Raji (cell line): ENCODE results near the gene WLS.

Experiments
- POLR2A ChIP-seq: IDR thresholded peaks from 2 replicates; pipeline ENCODE4 v1.6.1; 2011; ENCODE audit warnings: low read depth, low read length, control low read depth; ENCODE audit not compliant: insufficient read depth

Gene WLS

DNA sequence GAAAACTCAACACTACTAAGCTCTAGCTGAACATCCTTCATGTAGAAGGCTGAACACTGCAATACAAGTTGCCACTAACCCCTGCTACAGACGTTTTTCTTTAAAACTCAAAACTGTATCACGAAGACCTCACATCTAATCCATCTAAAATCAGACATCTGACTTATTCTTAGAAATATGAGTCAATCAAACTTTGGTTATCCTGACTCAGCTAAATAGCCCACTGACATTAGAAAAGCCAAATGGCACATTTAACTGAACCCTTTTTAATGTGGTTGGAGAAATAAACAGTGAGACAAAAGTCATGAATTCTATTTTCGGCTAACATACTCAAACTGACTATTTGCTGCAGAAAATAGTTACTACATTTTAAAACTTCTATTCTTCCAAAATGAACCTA is 35.6 kb downstream of the WLS start:
- no peak for TF ChIP-seq POLR2A

DNA sequence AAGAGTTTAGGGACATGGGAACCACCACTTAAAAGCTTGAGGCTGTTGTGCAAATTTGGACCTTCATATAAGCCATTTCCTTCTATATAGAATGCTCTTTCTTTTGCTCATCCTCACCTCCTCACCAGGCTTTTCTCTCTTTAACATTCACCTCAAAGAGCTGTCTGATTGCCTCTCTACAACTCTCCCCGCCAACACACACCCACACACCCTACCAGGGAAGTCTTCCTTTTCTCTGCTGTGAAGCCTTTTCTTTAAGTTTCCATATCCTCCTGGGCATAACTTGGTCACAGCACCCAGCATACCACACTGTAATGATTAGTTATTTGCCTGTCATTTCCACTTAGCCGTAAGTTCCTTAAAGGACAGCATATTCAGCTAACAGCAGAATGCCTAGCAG is 40.6 kb downstream of the WLS start:
- TF ChIP-seq POLR2A = no peak

DNA sequence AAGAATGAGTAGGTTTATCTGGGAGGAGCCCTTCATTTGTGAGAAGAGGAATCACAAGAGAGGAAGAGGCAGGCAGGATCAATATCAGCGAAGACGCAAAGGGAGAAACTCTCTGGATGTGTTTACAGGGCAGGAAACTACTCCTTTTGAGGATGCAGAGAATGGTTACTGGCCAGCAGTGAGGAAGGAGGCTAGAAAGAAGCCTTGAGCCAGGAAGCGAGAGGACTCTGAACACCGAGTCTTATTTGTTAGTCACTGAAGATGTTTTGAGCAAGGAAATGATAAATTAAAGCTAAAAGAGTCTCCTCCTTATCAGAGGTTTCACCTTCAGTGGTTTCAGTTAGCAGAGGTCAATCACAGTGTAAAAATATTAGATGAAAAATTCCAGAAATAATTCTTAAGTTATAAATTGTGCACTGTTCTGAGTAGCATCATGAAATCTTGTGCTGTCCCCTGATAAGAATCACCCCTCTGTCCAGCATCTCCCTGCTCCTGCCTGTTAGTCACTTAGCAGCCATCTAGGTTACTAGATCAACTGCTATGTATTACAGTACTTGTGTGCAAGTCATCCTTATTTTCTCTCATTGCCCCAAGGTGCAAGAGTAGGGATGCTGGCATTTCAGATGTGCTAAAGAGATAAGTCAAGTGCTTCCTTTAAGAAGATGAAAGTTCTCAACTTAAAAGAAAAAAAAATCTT is 43.5 kb downstream of the WLS start:
- TF ChIP-seq POLR2A = no peak

DNA sequence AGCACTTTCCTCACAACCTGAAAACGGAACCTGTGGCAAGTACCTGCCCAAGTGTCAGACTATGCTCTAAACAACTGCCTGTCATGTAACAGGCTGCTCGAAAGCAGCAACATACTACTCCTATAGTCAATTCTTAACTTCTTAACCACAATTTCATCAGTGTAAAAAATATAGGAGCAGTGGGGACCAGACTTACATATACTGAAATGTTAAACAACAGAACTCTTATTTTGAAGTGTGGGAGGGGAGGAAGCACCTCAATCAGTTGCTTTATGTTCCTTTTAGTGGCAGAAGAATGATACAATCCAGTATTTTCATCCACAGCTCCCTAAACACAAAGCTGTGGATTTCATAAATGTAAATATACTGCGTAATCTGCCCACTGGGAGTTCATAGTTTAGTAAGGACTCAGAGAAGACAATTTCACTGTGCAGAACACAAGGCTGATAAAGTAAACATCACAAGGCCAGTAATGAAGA is 44.2 kb downstream of the WLS start:
- TF ChIP-seq POLR2A = no peak

DNA sequence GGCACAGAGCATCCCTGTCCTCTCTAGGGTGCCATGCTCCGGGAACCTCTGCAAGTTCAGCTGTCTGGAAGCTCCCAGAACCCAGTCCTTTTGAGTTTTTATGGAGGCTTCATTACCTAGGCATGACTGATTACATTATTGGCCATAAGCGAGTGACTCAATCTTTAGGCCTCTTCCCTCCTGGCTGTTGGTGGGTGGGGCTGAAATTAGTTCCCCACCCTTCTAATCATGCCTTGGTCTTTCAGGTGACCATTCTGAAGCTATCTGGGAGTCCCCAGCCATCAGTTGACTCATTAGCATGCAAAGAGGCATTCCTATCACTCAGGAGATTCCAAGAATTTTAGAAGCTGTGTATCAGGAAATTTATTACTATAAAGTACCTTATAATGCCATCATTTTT is 46.6 kb downstream of the WLS start:
- no peak for TF ChIP-seq POLR2A

DNA sequence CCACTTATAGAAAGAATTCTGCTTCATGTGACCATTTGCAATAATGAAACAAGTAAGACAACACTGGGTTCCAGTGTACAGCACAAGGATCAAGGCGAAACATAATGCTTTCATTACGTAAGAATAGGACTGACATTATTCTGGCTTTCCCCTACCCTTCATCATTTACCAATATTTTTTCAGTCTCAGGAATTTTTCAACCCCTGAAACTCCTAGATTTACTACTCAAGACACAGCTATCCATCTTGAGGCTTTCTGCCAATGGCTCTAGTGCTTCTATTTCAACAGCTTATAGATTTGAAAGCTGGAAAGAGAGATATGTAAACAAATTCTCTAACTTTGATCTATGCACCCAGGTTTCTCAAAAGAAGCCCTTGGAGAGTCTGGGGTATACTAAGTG is 48.4 kb downstream of the WLS start:
- TF ChIP-seq POLR2A = no peak

DNA sequence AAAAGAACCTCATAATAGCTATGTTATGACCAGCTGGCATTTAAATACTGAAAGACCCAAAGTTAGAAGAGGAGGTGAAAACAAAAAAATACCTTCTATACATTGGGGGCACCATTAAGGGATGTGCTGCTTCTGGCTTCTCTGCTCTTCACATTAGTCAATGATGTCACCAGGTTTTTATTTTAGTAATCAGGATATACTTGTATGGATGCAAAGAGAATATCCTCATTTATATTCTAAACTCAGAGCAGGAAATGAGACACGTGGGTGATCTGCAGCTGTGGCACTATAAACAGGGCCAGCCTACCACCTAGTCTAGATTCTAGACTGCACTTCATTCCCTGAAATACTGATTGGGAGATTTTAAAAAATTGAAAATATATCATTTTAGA is 51.2 kb downstream of the WLS start:
- no peak for TF ChIP-seq POLR2A

DNA sequence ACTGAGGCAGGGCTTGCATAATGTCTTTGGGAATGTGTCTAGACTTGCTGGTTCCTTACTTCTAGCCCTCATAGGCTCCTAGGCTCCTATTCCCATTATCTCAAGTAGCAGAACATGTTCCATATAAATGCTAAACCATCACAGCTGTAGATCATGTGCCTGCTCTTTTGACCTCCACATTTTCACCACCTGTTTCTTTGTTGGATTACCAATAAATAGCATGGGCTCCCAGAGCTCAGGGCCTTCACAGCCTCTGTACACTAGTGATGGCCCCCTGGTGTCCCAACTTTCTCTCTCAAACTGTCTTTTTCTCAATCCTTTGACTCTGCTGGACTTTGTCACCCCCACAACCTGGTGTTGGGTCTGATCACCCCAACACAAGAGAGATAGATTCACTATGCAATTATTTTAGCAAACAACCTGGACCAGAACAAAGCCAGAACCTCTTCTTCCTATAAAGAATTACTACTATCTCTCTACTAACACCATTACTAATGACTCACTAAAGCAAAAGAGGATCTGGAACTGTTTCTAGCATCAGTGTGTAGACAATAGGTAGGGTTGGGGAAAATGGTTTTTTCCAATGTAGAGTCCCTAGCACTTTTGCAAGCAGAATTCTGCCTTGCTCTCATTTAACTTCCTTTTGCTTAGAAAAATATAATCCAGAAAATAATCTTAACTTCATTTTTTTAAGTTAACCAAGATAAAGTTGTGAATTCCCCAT is 51.7 kb downstream of the WLS start:
- TF ChIP-seq POLR2A = no peak

DNA sequence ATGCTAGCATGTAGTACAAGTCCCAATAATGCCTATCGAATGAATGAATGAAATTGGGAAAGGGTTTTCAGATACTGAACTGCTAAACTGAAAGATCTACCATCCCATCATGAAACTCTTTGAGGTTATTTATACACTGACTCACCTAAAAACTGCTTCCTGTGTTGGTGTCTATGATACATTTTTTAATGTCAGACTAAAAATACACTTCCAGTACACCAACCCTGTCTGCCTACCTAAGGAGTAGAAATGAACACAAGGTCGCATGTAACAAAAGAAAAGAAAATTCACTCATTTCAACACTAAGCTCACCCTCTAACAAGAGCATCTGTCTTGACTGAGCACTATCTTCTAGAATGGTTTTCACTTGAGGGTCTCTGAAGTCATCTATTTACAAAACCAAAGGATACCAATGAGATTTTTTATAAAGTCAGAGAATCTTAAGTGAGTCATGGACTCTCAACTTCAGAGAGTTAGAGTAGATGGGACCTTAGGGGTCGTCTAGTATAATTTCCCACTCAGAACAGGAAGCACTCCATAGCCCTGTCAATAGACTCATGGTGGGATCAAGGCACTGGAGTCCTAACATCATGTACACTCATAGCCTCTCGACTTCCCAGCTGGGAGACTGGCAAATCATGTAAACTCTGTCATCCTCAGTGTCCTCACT is 53.4 kb downstream of the WLS start:
- no peak for TF ChIP-seq POLR2A

DNA sequence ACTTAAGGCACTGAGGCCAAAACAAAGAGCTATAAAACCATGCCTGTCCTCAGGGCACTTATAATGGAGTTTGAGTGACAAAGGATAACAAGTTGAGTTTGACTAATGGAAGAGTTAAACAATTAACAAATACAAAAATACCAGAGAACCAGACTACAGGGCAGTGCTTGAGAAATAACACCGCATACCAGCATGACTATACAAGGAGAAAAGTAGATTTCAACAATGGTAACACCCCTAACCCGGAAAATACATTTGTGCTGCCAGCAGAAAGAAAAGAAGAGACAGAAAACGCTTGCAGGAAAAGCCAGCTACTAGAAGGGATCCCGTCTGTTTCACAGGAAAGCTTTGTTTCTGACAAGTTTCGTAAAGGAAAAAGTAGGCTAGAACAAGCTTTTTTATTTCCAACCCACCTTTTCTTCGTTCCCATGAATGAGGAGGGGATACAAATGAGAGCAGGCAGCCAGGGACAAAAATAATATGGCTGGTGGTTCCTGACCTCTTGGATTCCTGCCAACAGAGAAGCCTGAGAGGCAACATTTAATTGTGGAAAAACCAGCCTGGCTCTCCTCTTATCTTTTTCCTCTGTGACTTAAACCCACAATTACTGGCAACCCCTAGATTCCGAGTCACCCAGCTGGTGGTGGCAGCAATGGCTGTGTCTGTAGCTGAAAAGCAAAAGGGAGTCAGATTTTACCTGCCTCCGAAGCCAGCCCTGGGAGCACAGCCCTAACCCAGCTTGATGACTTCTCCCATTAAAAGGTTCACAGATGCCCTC is 56.5 kb downstream of the WLS start:
- TF ChIP-seq POLR2A = no peak

DNA sequence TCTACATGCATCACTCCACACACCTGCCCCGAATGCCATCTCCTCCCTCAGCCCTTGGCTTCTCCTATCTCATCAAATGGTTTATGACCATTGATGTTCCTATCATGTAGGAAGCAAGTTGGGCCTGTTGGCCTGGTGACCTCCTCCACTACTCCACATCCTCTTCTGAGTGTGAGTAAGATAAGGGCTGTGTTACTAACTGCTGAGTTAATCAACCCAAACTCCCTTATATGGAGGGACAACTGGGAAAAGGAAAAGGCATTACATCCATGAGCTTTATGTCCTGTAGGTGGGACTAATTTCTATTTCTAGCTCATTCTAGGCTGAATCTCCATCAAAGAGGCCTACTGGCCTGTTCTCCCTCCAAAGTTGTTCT is 57.6 kb downstream of the WLS start:
- TF ChIP-seq POLR2A = no peak

DNA sequence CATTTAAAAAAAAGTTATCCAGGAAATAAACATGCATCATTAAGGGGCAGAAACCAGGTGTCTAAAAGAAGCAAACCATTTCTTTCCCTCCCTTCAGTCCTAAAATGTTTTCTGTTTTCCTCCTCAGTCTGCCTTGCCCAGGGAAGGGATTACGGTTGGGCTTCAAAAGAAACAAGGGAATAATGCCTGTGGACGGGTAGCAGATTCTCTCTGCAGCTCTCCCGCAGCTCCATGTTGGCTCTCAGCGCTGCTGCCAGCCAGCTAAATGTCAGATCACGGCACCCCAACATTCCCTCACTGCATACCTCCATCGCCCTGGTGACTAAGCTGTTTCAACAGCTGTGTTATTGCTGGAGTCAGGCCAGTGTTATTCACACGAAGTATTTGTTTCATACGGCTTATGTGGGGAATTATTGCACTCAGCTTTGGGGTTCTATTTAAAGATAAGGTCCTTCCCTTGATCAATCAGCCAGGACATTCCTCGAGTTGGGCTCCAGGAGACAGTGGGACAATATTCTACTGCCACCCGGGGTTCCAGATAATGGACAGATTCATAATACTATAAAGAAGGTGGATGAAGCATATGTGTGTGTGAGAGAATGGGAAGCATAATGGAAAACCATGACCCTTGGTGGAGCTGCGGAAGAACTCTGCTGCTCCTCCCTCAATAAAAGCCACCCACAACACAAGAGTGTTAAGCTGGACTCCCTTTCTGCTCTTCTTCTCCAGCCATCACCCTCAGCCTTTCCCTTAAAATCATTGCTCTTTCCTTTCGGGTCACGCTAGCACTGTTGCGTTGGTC is 58.2 kb downstream of the WLS start:
- no peak for TF ChIP-seq POLR2A

DNA sequence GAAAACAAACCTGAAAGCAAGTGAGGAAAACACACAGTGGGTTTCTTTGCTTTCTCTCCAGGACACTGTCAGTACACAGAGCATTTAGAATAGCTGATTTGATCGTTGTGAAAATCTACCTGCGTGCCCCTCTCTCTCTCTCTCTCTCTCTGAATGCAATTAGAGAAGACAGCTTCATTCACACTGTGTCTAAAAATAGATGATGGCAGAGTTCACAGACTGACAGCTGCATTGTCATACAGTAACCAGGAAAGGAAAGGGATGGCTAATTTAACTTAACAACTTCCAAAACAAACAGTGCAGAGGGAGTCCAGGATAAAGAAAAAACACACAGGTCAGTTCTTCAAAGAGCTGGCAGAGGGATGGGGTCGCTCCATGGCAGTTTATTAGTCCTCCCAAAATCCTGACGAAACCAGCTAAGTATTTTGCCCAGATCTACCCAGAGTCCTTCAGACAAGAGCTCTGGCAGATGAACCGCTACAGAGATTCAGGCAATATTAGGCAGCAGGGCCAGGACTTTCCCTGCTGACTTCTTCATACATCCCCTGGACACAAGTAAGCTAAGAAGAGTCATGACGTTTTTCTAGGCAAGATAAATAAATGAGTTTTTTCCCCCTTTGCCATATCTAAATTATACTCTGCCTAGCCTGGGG is 58.9 kb downstream of the WLS start:
- no peak for TF ChIP-seq POLR2A

DNA sequence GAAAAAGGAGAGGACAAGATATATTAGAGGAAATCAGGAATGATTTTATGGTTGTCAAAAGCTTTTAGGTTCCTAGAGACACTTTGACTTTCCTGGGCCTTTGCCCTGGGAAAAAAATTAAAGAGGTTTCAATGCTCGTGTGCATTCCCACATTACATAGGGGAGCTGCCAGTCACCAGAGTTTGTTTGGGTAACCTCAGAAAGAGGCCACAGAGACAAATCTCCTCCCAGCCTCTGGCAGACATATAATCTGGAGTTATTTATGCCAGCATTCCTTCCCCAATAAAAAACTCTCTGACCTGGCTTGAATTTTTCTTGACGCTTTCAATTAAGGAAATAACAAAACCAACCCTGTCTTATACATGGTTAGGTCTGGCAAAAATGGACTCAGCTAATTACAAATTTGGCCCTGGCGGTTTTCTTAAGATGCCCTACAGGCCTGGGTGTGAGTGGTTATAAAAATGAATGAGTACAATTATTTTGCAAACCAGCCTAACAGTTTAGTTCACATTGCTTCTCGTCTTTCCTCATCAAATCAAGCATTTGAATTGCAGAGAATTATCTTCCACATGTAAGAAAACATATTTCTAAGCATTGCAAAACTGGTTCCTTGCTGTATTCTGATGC is 63.7 kb downstream of the WLS start:
- TF ChIP-seq POLR2A = no peak
